ENCODE measurements around the gene PEF1.

Gene PEF1

DNA sequence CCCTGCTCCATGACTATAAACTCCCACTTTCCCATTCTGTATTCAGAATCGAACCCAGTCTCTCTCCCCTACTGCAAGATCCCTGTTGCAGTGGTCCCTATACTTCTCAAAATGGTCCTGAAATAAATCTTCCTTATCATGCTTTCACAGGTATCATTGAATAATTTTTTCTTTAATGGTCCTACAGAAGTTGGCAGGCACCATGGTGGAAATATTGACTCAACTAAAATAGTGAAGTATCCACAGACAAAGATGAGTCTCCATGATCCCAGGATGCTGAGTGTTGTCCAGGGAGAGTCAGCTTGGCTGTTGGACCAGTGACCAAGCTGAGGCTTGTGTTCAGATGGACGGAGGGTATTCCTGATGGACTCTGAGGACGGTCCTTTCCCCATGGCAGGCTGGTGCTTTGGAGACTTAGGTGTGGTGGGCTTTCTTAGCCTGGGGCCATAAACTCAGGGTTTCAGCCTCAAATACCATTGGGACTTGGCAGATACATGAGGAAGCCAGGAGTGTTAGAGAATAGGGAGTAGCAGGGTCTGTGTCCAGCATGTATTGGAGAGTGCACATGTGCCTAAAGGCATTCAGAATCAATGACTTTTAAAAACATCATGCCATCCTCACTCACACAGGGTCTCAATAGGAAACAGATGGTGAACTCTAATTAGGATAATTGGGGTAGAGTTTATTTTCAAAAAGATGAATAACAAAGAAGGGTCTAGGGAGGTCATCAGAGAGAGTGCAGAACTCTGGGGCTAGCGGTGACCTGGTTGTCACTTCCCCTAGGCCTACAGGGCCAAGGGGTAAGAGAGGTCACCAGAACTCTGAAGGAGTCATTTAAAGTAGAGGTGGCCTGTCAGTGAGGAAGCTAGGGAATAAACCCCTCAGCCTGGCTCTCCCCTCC lies 48.6 kb downstream of the PEF1 start:
- no peak overlapping the region for H3K4me3 ChIP-seq (replicated peaks; ENCODE audit: low read depth, low read length)
- TF ChIP-seq, protein P1, sequence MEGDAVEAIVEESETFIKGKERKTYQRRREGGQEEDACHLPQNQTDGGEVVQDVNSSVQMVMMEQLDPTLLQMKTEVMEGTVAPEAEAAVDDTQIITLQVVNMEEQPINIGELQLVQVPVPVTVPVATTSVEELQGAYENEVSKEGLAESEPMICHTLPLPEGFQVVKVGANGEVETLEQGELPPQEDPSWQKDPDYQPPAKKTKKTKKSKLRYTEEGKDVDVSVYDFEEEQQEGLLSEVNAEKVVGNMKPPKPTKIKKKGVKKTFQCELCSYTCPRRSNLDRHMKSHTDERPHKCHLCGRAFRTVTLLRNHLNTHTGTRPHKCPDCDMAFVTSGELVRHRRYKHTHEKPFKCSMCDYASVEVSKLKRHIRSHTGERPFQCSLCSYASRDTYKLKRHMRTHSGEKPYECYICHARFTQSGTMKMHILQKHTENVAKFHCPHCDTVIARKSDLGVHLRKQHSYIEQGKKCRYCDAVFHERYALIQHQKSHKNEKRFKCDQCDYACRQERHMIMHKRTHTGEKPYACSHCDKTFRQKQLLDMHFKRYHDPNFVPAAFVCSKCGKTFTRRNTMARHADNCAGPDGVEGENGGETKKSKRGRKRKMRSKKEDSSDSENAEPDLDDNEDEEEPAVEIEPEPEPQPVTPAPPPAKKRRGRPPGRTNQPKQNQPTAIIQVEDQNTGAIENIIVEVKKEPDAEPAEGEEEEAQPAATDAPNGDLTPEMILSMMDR (IDR thresholded peaks at IDR 0.05; ENCODE audit: low read depth, low read length, missing control alignments), result no peak
- no peak for DNase-seq (ENCODE audit: extremely low read depth, low read depth)

DNA sequence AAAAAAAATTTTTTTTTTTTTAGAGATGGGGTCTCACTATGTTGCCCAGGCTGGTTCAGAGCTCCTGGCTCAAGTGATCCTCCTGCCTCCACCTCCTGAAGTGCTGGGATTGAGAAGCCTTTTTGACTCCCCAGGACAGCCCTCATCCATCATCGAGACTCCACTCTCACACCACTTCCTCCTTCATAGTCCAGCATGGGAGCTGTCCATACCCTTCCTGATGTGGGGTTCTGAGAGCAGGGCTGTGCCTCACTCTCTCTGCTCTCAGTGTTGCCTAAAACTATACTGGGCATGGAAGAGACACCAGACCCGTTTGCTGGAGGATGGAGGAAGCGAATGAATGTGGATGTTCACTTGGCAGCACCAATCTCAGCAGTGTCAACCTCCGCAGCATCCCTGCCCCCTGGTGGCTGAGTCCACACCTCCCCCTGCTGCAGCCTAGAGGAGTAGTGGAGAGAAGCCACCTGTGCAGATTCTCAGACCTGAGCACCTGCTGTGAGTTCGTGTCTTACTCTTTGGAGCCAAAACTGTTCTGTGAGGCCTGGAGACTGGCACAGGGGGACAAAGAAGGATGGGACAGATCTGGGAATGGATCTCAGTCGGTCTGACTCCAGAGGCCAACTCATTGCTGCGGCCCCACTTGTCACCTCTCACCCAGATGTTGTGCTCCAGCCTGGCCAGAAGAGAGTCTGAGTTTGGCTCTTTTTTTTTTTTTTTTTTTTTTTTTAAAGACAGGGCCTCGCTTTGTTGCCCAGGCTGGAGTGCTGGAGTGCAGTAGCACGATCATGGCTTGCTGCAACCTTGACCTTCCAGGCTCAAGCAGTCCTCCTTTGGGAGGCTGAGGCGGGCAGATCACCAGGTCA lies 50.7 kb downstream of the PEF1 start:
- no peak overlapping the region for H3K4me3 ChIP-seq (replicated peaks; ENCODE audit: low read depth, low read length)
- DNase-seq (ENCODE audit: extremely low read depth, low read depth), result no peak
- TF ChIP-seq, protein P1 (IDR thresholded peaks at IDR 0.05; ENCODE audit: low read depth, low read length, missing control alignments), result peak; percentile 96

GRCh38 chr1:31593136-31593665 lies 51.5 kb downstream of the PEF1 start:
- H3K4me3 ChIP-seq (replicated peaks; ENCODE audit: low read depth, low read length), result no peak overlapping the region
- DNase-seq (ENCODE audit: extremely low read depth, low read depth), result no peak
- TF ChIP-seq, protein P1 (IDR thresholded peaks at IDR 0.05; ENCODE audit: low read depth, low read length, missing control alignments), result no peak

- TF ChIP-seq, protein P1 (IDR thresholded peaks at IDR 0.05; ENCODE audit: low read depth, low read length, missing control alignments), result no peak
Observed at GRCh38 chr1:31592132-31592531, 52.5 kb downstream of the PEF1 start.

GRCh38 chr1:31591425-31592093 lies 53.1 kb downstream of the PEF1 start:
- TF ChIP-seq, protein P1 (IDR thresholded peaks at IDR 0.05; ENCODE audit: low read depth, low read length, missing control alignments), result no peak
- no peak for DNase-seq (ENCODE audit: extremely low read depth, low read depth)

More at GRCh38 chr1:31592132-31592531, 52.5 kb downstream of the PEF1 start:
- H3K4me3 ChIP-seq (replicated peaks; ENCODE audit: low read depth, low read length), result no peak overlapping the region
- DNase-seq (ENCODE audit: extremely low read depth, low read depth), result no peak

More at GRCh38 chr1:31591425-31592093, 53.1 kb downstream of the PEF1 start:
- H3K4me3 ChIP-seq (replicated peaks; ENCODE audit: low read depth, low read length), result no peak overlapping the region
